ENCODE data around the gene CPEB3.

GRCh38 chr10:92305133-92306072 lies 14.5 kb upstream of the CPEB3 start:
- TF ChIP-seq CTCF (IDR thresholded peaks at IDR 0.05) (no peak), POLR2A (IDR thresholded peaks at IDR 0.05) (no peak)
